Ishikawa (cell line): ENCODE measurements around the gene ZNF474.

ENCODE experiments used
- CEBPB ChIP-seq: IDR thresholded peaks from 2 replicates; pipeline ENCODE4 v1.6.1; 2012
- CREB1 ChIP-seq: IDR thresholded peaks from 2 replicates; pipeline ENCODE4 v1.6.1; 2012; ENCODE audit warnings: low read depth
- EGR1 ChIP-seq: IDR thresholded peaks from 2 replicates; pipeline ENCODE4 v1.6.1; 2012
- EP300 ChIP-seq: IDR thresholded peaks from 2 replicates; pipeline ENCODE4 v1.6.1; 2012; ENCODE audit warnings: borderline replicate concordance
- FOXM1 ChIP-seq: IDR thresholded peaks from 2 replicates; pipeline ENCODE4 v1.6.1; 2012; ENCODE audit warnings: low read depth, borderline replicate concordance
- NFIC ChIP-seq: IDR thresholded peaks from 2 replicates; pipeline ENCODE4 v1.6.1; 2012
- RAD21 ChIP-seq: IDR thresholded peaks from 2 replicates; pipeline ENCODE4 v1.6.1; 2012; ENCODE audit warnings: low read depth
- TAF1 ChIP-seq: IDR thresholded peaks from 2 replicates; pipeline ENCODE4 v1.6.1; 2012; ENCODE audit warnings: low read depth, mild to moderate bottlenecking
- TCF12 ChIP-seq: IDR thresholded peaks from 2 replicates; pipeline ENCODE4 v1.6.1; 2012; ENCODE audit warnings: low read depth
- TEAD4 ChIP-seq: IDR thresholded peaks from 2 replicates; pipeline ENCODE4 v1.6.1; 2012
- YY1 ChIP-seq: IDR thresholded peaks from 2 replicates; pipeline ENCODE4 v1.6.1; 2012; ENCODE audit warnings: low read depth
- ZBTB7A ChIP-seq: IDR thresholded peaks from 2 replicates; pipeline ENCODE4 v1.6.1; 2012; ENCODE audit warnings: low read depth
- TF ChIP-seq, protein P1 (sequence below): IDR thresholded peaks from 2 replicates; pipeline ENCODE4 v1.6.1; 2012
- TF ChIP-seq, protein P2 (sequence below): IDR thresholded peaks from 2 replicates; pipeline ENCODE4 v1.6.1; 2012
- TF ChIP-seq, protein P3 (sequence below): IDR thresholded peaks from 2 replicates; pipeline ENCODE4 v1.6.1; 2012; ENCODE audit warnings: low read depth, mild to moderate bottlenecking

The ZNF474 gene

DNA sequence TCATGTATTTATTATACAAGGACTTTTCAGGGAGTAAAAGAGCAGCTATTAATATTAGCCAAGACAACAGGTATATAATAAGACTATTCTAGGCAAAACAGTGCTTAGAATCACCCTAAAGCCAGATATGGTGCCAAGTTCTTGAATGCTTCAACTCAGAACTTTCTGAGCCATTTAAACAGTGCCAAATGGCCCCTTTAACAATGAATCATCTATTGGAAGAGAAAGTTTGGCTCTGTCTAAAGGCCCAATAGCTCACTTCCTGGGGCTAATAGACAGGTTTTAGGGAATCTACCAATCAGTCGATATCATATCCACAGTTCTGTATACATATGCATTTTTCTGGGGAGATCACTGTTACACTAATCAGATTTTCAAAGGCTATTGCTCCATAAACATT is 42.9 kb downstream of the ZNF474 start:
- TF ChIP-seq, protein P1, sequence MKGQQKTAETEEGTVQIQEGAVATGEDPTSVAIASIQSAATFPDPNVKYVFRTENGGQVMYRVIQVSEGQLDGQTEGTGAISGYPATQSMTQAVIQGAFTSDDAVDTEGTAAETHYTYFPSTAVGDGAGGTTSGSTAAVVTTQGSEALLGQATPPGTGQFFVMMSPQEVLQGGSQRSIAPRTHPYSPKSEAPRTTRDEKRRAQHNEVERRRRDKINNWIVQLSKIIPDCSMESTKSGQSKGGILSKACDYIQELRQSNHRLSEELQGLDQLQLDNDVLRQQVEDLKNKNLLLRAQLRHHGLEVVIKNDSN, result no peak
- TF ChIP-seq TEAD4, result no peak
- TF ChIP-seq, protein P2, sequence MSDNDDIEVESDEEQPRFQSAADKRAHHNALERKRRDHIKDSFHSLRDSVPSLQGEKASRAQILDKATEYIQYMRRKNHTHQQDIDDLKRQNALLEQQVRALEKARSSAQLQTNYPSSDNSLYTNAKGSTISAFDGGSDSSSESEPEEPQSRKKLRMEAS, result no peak
- TF ChIP-seq, protein P3, sequence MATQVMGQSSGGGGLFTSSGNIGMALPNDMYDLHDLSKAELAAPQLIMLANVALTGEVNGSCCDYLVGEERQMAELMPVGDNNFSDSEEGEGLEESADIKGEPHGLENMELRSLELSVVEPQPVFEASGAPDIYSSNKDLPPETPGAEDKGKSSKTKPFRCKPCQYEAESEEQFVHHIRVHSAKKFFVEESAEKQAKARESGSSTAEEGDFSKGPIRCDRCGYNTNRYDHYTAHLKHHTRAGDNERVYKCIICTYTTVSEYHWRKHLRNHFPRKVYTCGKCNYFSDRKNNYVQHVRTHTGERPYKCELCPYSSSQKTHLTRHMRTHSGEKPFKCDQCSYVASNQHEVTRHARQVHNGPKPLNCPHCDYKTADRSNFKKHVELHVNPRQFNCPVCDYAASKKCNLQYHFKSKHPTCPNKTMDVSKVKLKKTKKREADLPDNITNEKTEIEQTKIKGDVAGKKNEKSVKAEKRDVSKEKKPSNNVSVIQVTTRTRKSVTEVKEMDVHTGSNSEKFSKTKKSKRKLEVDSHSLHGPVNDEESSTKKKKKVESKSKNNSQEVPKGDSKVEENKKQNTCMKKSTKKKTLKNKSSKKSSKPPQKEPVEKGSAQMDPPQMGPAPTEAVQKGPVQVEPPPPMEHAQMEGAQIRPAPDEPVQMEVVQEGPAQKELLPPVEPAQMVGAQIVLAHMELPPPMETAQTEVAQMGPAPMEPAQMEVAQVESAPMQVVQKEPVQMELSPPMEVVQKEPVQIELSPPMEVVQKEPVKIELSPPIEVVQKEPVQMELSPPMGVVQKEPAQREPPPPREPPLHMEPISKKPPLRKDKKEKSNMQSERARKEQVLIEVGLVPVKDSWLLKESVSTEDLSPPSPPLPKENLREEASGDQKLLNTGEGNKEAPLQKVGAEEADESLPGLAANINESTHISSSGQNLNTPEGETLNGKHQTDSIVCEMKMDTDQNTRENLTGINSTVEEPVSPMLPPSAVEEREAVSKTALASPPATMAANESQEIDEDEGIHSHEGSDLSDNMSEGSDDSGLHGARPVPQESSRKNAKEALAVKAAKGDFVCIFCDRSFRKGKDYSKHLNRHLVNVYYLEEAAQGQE, result no peak
- TF ChIP-seq EGR1, result no peak
- no peak for TF ChIP-seq FOXM1
- no peak for TF ChIP-seq RAD21
- TF ChIP-seq NFIC, result no peak
- TF ChIP-seq EP300, result no peak
- no peak for TF ChIP-seq TAF1
- TF ChIP-seq TCF12, result no peak
- no peak for TF ChIP-seq CREB1
- no peak for TF ChIP-seq YY1

DNA sequence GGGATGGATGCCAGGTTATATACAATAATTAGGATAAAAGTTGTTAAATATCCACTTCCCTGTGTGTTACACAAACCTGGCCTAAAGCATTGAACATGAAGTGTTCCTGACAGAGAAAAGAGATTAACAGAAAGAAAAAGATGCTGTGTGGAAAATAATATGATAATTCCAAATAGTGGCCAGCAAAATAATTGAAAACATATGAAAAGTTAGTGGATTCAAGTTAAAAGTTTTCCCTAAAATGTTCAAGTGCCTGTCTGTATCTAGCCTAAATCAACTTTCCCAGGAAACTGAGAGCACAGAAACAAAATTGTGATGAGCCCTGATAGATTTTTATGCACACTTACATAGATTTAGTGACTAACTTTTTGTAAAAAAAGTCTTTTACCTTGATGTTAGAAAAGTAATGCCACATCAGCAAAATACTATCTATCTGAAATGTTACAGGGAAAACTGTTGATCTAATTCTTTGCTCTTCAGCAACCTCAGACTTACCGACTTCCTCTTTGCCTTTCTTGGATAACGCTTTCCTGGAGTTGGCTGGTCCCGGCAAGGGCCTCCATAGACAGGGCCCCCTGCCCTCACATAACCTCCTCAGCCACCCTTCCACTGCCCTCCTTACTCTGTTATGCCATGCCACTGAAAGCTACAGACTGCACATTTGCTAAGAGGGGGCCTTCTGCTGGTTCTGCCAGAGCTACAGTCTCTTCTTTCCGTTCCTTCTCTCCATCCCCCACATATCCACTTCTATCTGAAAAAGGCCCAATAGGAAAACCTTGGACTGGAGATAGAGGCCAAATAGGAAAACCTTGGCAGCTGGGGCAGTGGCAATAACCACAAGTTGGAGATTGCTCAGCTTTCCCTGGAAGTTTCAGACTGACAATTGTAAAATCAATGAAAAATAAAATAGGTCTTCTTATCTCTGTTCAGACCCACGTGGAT is 44.4 kb downstream of the ZNF474 start:
- no peak for TF ChIP-seq YY1
- TF ChIP-seq ZBTB7A, result no peak
- TF ChIP-seq FOXM1, result no peak
- no peak for TF ChIP-seq EGR1
- TF ChIP-seq CREB1, result no peak
- TF ChIP-seq CEBPB, result no peak
- TF ChIP-seq, protein P3, result no peak
- TF ChIP-seq EP300, result no peak
- TF ChIP-seq, protein P1, result no peak
- TF ChIP-seq NFIC, result no peak
- no peak for TF ChIP-seq TCF12
- no peak for TF ChIP-seq TEAD4
- no peak for TF ChIP-seq RAD21
- no peak for TF ChIP-seq TAF1
- TF ChIP-seq, protein P2, result no peak

DNA sequence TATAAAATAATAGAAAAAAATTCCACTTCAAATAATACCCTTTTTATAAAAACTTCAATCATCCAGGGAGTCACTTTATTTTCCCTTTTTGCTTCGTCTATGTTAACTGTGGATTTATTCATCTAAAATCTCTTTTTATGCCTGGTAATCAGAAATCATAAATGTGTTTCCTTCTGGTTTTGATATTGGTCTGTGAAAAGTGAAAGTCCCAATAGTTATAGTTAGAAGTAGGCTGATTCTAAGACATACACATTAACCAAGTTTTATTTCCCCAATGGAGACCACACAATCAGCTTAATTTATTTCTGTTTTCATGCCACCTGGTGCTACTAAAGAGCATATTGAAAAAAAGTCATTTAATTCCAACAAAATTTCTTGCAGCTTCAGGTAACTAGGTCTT is 45.7 kb downstream of the ZNF474 start:
- TF ChIP-seq, protein P2, result no peak
- TF ChIP-seq ZBTB7A (no peak), EP300 (no peak), NFIC (no peak), EGR1 (no peak), YY1 (no peak), TEAD4 (no peak), RAD21 (no peak), CREB1 (no peak), FOXM1 (no peak)
- TF ChIP-seq, protein P1, result no peak

DNA sequence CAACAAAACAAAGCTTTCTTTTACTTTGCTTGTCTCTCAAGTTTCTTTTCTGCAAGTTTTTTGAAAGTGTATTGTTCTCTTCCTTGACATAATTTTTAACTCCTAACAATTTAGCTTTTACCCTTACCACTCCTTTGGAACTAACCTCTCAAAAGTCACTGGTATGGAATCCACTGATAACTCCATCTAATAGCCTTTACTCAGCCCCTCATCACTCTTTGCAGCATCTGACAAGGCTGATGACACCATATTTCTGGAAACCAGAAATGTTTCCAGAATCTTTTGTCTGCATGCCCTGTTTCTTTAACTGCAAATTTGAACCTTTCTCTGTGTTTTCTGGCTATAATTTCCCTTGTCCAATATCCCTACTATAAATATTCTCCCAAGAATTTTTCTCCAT is 46.5 kb downstream of the ZNF474 start:
- no peak for TF ChIP-seq TEAD4
- TF ChIP-seq YY1, result no peak
- no peak for TF ChIP-seq TCF12
- TF ChIP-seq FOXM1, result no peak
- TF ChIP-seq, protein P2, result no peak
- TF ChIP-seq ZBTB7A, result no peak
- no peak for TF ChIP-seq NFIC
- TF ChIP-seq CEBPB, result no peak
- TF ChIP-seq TAF1, result no peak
